Measurements from ENCODE around the gene MS4A8. TPM values are rescaled to one million over a fixed set of nuclear protein-coding genes. Genes with fewer than 3 reads are reported as not detected.
"Not testable (repeated sequence)": the region's sequence is repeated elsewhere in the genome, so short reads cannot be mapped to it uniquely, and the experiment has no call there.

Gene MS4A8
- total and polyA plus RNA-seq, 2 of the 4 experiments (the other 2 are of a cell fraction): not detected

GRCh38 chr11:60757231-60757800 lies 57.9 kb downstream of the MS4A8 start:
- no peak overlapping the region for H3K23ac ChIP-seq (ENCODE audit: low read depth, low read length)
- dilution Hi-C loops (cut with HindIII; ENCODE audit: low sequenced_read_pairs, unreplicated experiment) (no loop called here), intact Hi-C loops (cut with micrococcal nuclease) (no loop called here), in situ Hi-C loops (cut with MboI; ENCODE audit: low sequenced_read_pairs) (no loop called here)
- H4K8ac ChIP-seq (ENCODE audit: low read depth in 2 of 2, low read length in 2 of 2): no peak overlapping the region
- no peaks in the 10 kb centered on the region for H3K4me1 ChIP-seq (ENCODE audit: control insufficient read depth, insufficient read depth, low read length)
- 75% methylated on average over 8 of the region's 19 CpGs; no CpG with 5 or more reads in 1 of the 2 experiments for WGBS, 2 experiments (ENCODE audit: extremely low coverage in 2 of 2, insufficient read length in 1 of 2)
- H2BK120ac ChIP-seq (ENCODE audit: low read depth, low read length): no peak overlapping the region
- CTCF ChIA-PET: interaction anchor here (0.6 kb wide), 2 partner anchors 10 to 18 kb away, joined by 3 to 9 read pairs; no protein-coding TSS in a partner anchor
- no peak overlapping the region for H3K27ac ChIP-seq (ENCODE audit: insufficient read depth, low read length)
- H2BK5ac ChIP-seq (ENCODE audit: low read depth, low read length, poor library complexity, severe bottlenecking): no peak overlapping the region
- H3K56ac ChIP-seq (ENCODE audit: extremely low read depth, insufficient read depth, low read length): no peak overlapping the region
- H3K36me3 ChIP-seq (ENCODE audit: control insufficient read depth, insufficient read depth, low read length): no peaks in the 10 kb centered on the region
- no peak overlapping the region for H4K5ac ChIP-seq (ENCODE audit: low read depth, low read length)
- BruUV-seq (replicated peaks): no TSS peak
- H3K4me3 ChIP-seq (ENCODE audit: insufficient read depth, low read depth, low read length): no peak overlapping the region
- no peak overlapping the region for H3K4ac ChIP-seq (ENCODE audit: low read depth, low read length)
- no peak overlapping the region for H2BK20ac ChIP-seq (ENCODE audit: low read depth, low read length)
- no peak overlapping the region for H3K4me2 ChIP-seq (ENCODE audit: low read depth, low read length)
- POLR2A ChIA-PET (ENCODE audit: unreplicated experiment): no interaction called here
- TF ChIP-seq SMC3 (IDR thresholded peaks at IDR 0.05; ENCODE audit: low read depth, low read length) (no peak), MAFK (IDR thresholded peaks at IDR 0.05; ENCODE audit: low read depth, low read length) (no peak), FOS (IDR thresholded peaks at IDR 0.05; ENCODE audit: low read depth, low read length) (no peak), MXI1 (IDR thresholded peaks at IDR 0.05; ENCODE audit: borderline replicate concordance, low read depth, low read length) (no peak), RCOR1 (IDR thresholded peaks at IDR 0.05; ENCODE audit: insufficient replicate concordance, low read length) (no peak), ELK1 (IDR thresholded peaks at IDR 0.05; ENCODE audit: borderline replicate concordance, low read depth, low read length) (no peak), BHLHE40 (IDR thresholded peaks at IDR 0.05; ENCODE audit: low read depth, low read length) (no peak)
- peaks cover 2% of the 10 kb centered on the region for H3K27me3 ChIP-seq (ENCODE audit: control insufficient read depth, insufficient read depth, low read length)
- H3K9me1 ChIP-seq (ENCODE audit: insufficient read depth, low read length): no peaks in the 10 kb centered on the region
- H2AK9ac ChIP-seq (replicated peaks; ENCODE audit: low read depth, low read length, poor library complexity): no peak overlapping the region
- H3K18ac ChIP-seq (ENCODE audit: low read depth, low read length): no peak overlapping the region
- no peak overlapping the region for H3K9ac ChIP-seq (ENCODE audit: low read depth, low read length)
- no peak overlapping the region for H2BK15ac ChIP-seq (ENCODE audit: low read depth, low read length)
- no peaks in the 10 kb centered on the region for H3K9me3 ChIP-seq (ENCODE audit: control insufficient read depth, insufficient read depth, low read length)
- H2AK5ac ChIP-seq (ENCODE audit: low read depth, low read length): no peak overlapping the region
- no peak for DNase-seq
- no peak overlapping the region for H2AFZ ChIP-seq (replicated peaks; ENCODE audit: low read length, poor library complexity)
- H4K91ac ChIP-seq (ENCODE audit: insufficient read depth, low read depth, low read length): no peak overlapping the region
- H4K20me1 ChIP-seq (ENCODE audit: insufficient read depth, low read length): no peaks in the 10 kb centered on the region
- no peak for ATAC-seq (ENCODE audit: low read depth)
- H3K79me1 ChIP-seq (ENCODE audit: low read depth in 1 of 2, low read length in 2 of 2): no peaks in the 10 kb centered on the region
- H3K14ac ChIP-seq (replicated peaks; ENCODE audit: low read depth, low read length): no peak overlapping the region

GRCh38 chr11:60758671-60759070 lies 59.3 kb downstream of the MS4A8 start:
- H3K4me3 ChIP-seq (ENCODE audit: insufficient read depth, low read depth, low read length); H3K18ac ChIP-seq (ENCODE audit: low read depth, low read length); H3K4me2 ChIP-seq (ENCODE audit: low read depth, low read length); H3K4ac ChIP-seq (ENCODE audit: low read depth, low read length); H4K5ac ChIP-seq (ENCODE audit: low read depth, low read length); H2BK20ac ChIP-seq (ENCODE audit: low read depth, low read length); H3K9me3 ChIP-seq (ENCODE audit: control insufficient read depth, insufficient read depth, low read length); H2AFZ ChIP-seq (replicated peaks; ENCODE audit: low read length, poor library complexity); H2AK9ac ChIP-seq (replicated peaks; ENCODE audit: low read depth, low read length, poor library complexity); ATAC-seq (ENCODE audit: low read depth); H2BK5ac ChIP-seq (ENCODE audit: low read depth, low read length, poor library complexity, severe bottlenecking); H4K8ac ChIP-seq (ENCODE audit: low read depth in 2 of 2, low read length in 2 of 2); H4K91ac ChIP-seq (ENCODE audit: insufficient read depth, low read depth, low read length); H4K20me1 ChIP-seq (ENCODE audit: insufficient read depth, low read length); H3K9ac ChIP-seq (ENCODE audit: low read depth, low read length); H3K36me3 ChIP-seq (ENCODE audit: control insufficient read depth, insufficient read depth, low read length); intact Hi-C loops (cut with micrococcal nuclease); H3K27me3 ChIP-seq (ENCODE audit: control insufficient read depth, insufficient read depth, low read length); H3K27ac ChIP-seq (ENCODE audit: insufficient read depth, low read length); H3K4me1 ChIP-seq (ENCODE audit: control insufficient read depth, insufficient read depth, low read length); H3K9me1 ChIP-seq (ENCODE audit: insufficient read depth, low read length); H2BK15ac ChIP-seq (ENCODE audit: low read depth, low read length); DNase-seq; H2BK120ac ChIP-seq (ENCODE audit: low read depth, low read length); H3K79me1 ChIP-seq (ENCODE audit: low read depth in 1 of 2, low read length in 2 of 2); POLR2A ChIA-PET (ENCODE audit: unreplicated experiment); H3K23ac ChIP-seq (ENCODE audit: low read depth, low read length); in situ Hi-C loops (cut with MboI; ENCODE audit: low sequenced_read_pairs); H3K56ac ChIP-seq (ENCODE audit: extremely low read depth, insufficient read depth, low read length); H2AK5ac ChIP-seq (ENCODE audit: low read depth, low read length); BruUV-seq (replicated peaks); CTCF ChIA-PET; H3K14ac ChIP-seq (replicated peaks; ENCODE audit: low read depth, low read length); dilution Hi-C loops (cut with HindIII; ENCODE audit: low sequenced_read_pairs, unreplicated experiment): not testable (repeated sequence)
- WGBS, 2 experiments (ENCODE audit: extremely low coverage in 2 of 2, insufficient read length in 1 of 2): no CpG with 5 or more reads among the region's 4 CpGs

All from IMR-90 (cell line).